ENCODE results near the gene TEX19.

DNA sequence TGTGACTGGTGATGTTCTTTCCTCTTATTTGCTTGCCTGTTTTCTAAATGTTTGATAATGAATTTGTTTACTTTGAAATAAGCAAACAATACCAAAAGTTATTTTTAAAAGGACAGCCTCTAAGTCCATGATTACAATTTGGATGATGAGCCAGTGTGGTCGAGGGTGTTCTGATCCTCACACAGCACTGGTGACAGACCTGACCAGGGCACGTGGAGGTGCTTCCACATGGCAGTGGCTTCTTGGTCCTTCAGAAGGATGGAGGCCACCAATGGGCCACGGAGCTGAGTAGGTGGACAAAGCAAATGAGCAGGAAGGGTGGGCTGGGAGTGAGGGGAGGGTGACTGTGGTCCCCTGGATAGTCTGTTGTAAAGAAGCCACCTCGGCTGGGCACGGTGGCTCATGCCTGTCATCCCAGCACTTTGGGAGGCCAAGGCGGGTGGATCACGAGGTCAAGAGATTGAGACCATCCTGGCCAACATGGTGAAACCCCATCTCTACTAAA, 4.2 kb upstream of the TEX19 start:
- TF ChIP-seq, protein P1, sequence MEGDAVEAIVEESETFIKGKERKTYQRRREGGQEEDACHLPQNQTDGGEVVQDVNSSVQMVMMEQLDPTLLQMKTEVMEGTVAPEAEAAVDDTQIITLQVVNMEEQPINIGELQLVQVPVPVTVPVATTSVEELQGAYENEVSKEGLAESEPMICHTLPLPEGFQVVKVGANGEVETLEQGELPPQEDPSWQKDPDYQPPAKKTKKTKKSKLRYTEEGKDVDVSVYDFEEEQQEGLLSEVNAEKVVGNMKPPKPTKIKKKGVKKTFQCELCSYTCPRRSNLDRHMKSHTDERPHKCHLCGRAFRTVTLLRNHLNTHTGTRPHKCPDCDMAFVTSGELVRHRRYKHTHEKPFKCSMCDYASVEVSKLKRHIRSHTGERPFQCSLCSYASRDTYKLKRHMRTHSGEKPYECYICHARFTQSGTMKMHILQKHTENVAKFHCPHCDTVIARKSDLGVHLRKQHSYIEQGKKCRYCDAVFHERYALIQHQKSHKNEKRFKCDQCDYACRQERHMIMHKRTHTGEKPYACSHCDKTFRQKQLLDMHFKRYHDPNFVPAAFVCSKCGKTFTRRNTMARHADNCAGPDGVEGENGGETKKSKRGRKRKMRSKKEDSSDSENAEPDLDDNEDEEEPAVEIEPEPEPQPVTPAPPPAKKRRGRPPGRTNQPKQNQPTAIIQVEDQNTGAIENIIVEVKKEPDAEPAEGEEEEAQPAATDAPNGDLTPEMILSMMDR (IDR thresholded peaks at IDR 0.05) = no peak
- TF ChIP-seq POLR2A (IDR thresholded peaks at IDR 0.05) = no peak
